Muscle layer of colon (tissue), 2 donors: Measurements from ENCODE around the gene PARVB.

Experiments
- H3K27ac ChIP-seq: one replicate; pipeline ENCODE4 v1.7.0; 2013; ENCODE audit warnings: low read depth, mild to moderate bottlenecking, low read length, moderate library complexity
- H3K27me3 ChIP-seq, 2 donors: one replicate each; pipeline ENCODE4 v1.7.0; 2013; ENCODE audit warnings: low read length in 2 of 2, mild to moderate bottlenecking in 2 of 2; ENCODE audit not compliant: insufficient read depth in 2 of 2, control insufficient read depth in 1 of 2
- H3K36me3 ChIP-seq: one replicate; pipeline ENCODE4 v1.7.0; 2013; ENCODE audit warnings: mild to moderate bottlenecking, low read length; ENCODE audit not compliant: insufficient read depth
- H3K4me1 ChIP-seq: one replicate; pipeline ENCODE4 v1.7.0; 2013; ENCODE audit warnings: mild to moderate bottlenecking, low read length; ENCODE audit not compliant: insufficient read depth
- H3K4me3 ChIP-seq, 2 donors: one replicate each; pipeline ENCODE4 v1.7.0; 2013; ENCODE audit warnings: low read length in 2 of 2, low read depth in 1 of 2, mild to moderate bottlenecking in 1 of 2, moderate library complexity in 1 of 2
- H3K9ac ChIP-seq: one replicate; pipeline ENCODE4 v1.7.0; 2013; ENCODE audit warnings: low read length
- H3K9me3 ChIP-seq: one replicate; pipeline ENCODE4 v1.7.0; 2013; ENCODE audit warnings: mild to moderate bottlenecking, low read length
- donor health status: abdominal sarcoma.
- donor health status: Adenocarcinoma of cecum.

Gene PARVB

GRCh38 chr22:44221710-44222475, 197.8 kb downstream of the PARVB start:
- Histone ChIP-seq H3K9me3 (no peaks in the 10 kb centered on the region), H3K27me3 (peaks cover 0 to 3% of the 10 kb centered on the region in 2 donors), H3K9ac (no peak overlapping the region)

More at GRCh38 chr22:44221710-44222475, 197.8 kb downstream of the PARVB start:
- Histone ChIP-seq H3K36me3 (no peaks in the 10 kb centered on the region), H3K27ac (no peak overlapping the region), H3K4me3 (no peak overlapping the region), H3K4me1 (no peaks in the 10 kb centered on the region)
